ENCODE measurements around the gene PHC2.

PHC2 gene

GRCh38 chr1:33338048-33338439 is 92.9 kb downstream of the PHC2 start:
- Histone ChIP-seq H3K36me3 (ENCODE audit: insufficient read depth, low read length) (no peaks in the 10 kb centered on the region), H3F3A (ENCODE audit: insufficient read depth, low read length) (no peaks in the 10 kb centered on the region), H3K79me2 (ENCODE audit: insufficient read depth, low read length) (no peaks in the 10 kb centered on the region), H2AFZ (ENCODE audit: low read length) (no peak overlapping the region), H3K4me1 (ENCODE audit: insufficient read depth, low read length, severe bottlenecking) (no peaks in the 10 kb centered on the region), H3K9ac (ENCODE audit: low read length) (no peak overlapping the region), H3K27ac (ENCODE audit: low read depth, low read length, poor library complexity, severe bottlenecking) (no peak overlapping the region), H3K9me2 (ENCODE audit: low read depth, low read length) (no peaks in the 10 kb centered on the region), H3K9me3 (ENCODE audit: low read length) (no peaks in the 10 kb centered on the region), H4K20me1 (ENCODE audit: insufficient read depth, low read length) (0 out of 2 replicates have a peak, but pooled peaks cover 2% of the 10 kb centered on the region), H3K27me3 (ENCODE audit: insufficient read depth, low read length) (no peaks in the 10 kb centered on the region), H3K4me2 (ENCODE audit: low read length) (no peak overlapping the region), H3K4me3 (ENCODE audit: low read depth, low read length, poor library complexity, severe bottlenecking) (no peak overlapping the region)
- no peak for TF ChIP-seq EZH2 (IDR thresholded peaks at IDR 0.05; ENCODE audit: borderline replicate concordance, low read length)
- no peak for TF ChIP-seq CTCF (IDR thresholded peaks at IDR 0.05; ENCODE audit: low read length)

- Histone ChIP-seq H3K27ac (ENCODE audit: low read depth, low read length, poor library complexity, severe bottlenecking) (no peak overlapping the region), H3K79me2 (ENCODE audit: insufficient read depth, low read length) (no peaks in the 10 kb centered on the region), H3K4me2 (ENCODE audit: low read length) (no peak overlapping the region), H3K4me3 (ENCODE audit: low read depth, low read length, poor library complexity, severe bottlenecking) (no peak overlapping the region), H2AFZ (ENCODE audit: low read length) (no peak overlapping the region), H3K9ac (ENCODE audit: low read length) (no peak overlapping the region), H3K4me1 (ENCODE audit: insufficient read depth, low read length, severe bottlenecking) (no peaks in the 10 kb centered on the region), H3K9me2 (ENCODE audit: low read depth, low read length) (no peaks in the 10 kb centered on the region), H3K27me3 (ENCODE audit: insufficient read depth, low read length) (no peaks in the 10 kb centered on the region), H4K20me1 (ENCODE audit: insufficient read depth, low read length) (0 out of 2 replicates have a peak, but pooled peaks cover 2% of the 10 kb centered on the region), H3K36me3 (ENCODE audit: insufficient read depth, low read length) (no peaks in the 10 kb centered on the region), H3F3A (ENCODE audit: insufficient read depth, low read length) (no peaks in the 10 kb centered on the region), H3K9me3 (ENCODE audit: low read length) (no peaks in the 10 kb centered on the region)
- TF ChIP-seq EZH2 (IDR thresholded peaks at IDR 0.05; ENCODE audit: borderline replicate concordance, low read length) (no peak), CTCF (IDR thresholded peaks at IDR 0.05; ENCODE audit: low read length) (no peak)
Measured at GRCh38 chr1:33337441-33337840, 93.5 kb downstream of the PHC2 start.

- TF ChIP-seq CTCF (IDR thresholded peaks at IDR 0.05; ENCODE audit: low read length) (no peak), EZH2 (IDR thresholded peaks at IDR 0.05; ENCODE audit: borderline replicate concordance, low read length) (no peak)
Measured at GRCh38 chr1:33336580-33336979, 94.3 kb downstream of the PHC2 start.

More at GRCh38 chr1:33336580-33336979, 94.3 kb downstream of the PHC2 start:
- H3K79me2 ChIP-seq (ENCODE audit: insufficient read depth, low read length), result no peaks in the 10 kb centered on the region
- no peaks in the 10 kb centered on the region for H3K9me2 ChIP-seq (ENCODE audit: low read depth, low read length)
- no peak overlapping the region for H3K4me3 ChIP-seq (ENCODE audit: low read depth, low read length, poor library complexity, severe bottlenecking)
- no peaks in the 10 kb centered on the region for H3K9me3 ChIP-seq (ENCODE audit: low read length)
- no peaks in the 10 kb centered on the region for H3K36me3 ChIP-seq (ENCODE audit: insufficient read depth, low read length)
- 0 out of 2 replicates have a peak, but pooled peaks cover 2% of the 10 kb centered on the region for H4K20me1 ChIP-seq (ENCODE audit: insufficient read depth, low read length)
- no peaks in the 10 kb centered on the region for H3K4me1 ChIP-seq (ENCODE audit: insufficient read depth, low read length, severe bottlenecking)
- no peak overlapping the region for H3K27ac ChIP-seq (ENCODE audit: low read depth, low read length, poor library complexity, severe bottlenecking)
- no peak overlapping the region for H3K9ac ChIP-seq (ENCODE audit: low read length)
- H3K27me3 ChIP-seq (ENCODE audit: insufficient read depth, low read length), result no peaks in the 10 kb centered on the region
- no peak overlapping the region for H2AFZ ChIP-seq (ENCODE audit: low read length)
- no peaks in the 10 kb centered on the region for H3F3A ChIP-seq (ENCODE audit: insufficient read depth, low read length)
- H3K4me2 ChIP-seq (ENCODE audit: low read length), result no peak overlapping the region
